H1 (cell line): ENCODE results near the gene HELQ. TPM values are rescaled to one million over a fixed set of nuclear protein-coding genes. Genes with fewer than 3 reads are reported as not detected.

Source experiments
- BACH1 ChIP-seq: IDR thresholded peaks from 2 replicates; pipeline ENCODE4 v1.6.1; 2012; ENCODE audit warnings: low read length, improper control_type of control experiment
- BCL11A ChIP-seq, 2 experiments: IDR thresholded peaks; one replicate each; pipeline ENCODE4 v1.6.1; 2011; ENCODE audit warnings: low read depth in 2 of 2, low read length in 2 of 2, mild to moderate bottlenecking in 2 of 2
- BRCA1 ChIP-seq: IDR thresholded peaks from 2 replicates; pipeline ENCODE4 v1.6.1; 2012; ENCODE audit warnings: low read depth, low read length, improper control_type of control experiment
- CEBPB ChIP-seq: IDR thresholded peaks from 2 replicates; pipeline ENCODE4 v1.6.1; 2012; ENCODE audit warnings: low read depth, low read length
- CTBP2 ChIP-seq: IDR thresholded peaks from 2 replicates; pipeline ENCODE4 v1.7.0; 2011; ENCODE audit warnings: borderline replicate concordance, mild to moderate bottlenecking, moderate library complexity, mixed read lengths, low read length; ENCODE audit not compliant: insufficient read depth, insufficient read length
- GABPA ChIP-seq: IDR thresholded peaks from 2 replicates; pipeline ENCODE4 v1.6.1; 2011; ENCODE audit warnings: mild to moderate bottlenecking, low read length, moderate library complexity, borderline replicate concordance; ENCODE audit not compliant: insufficient read depth
- HDAC6 ChIP-seq: IDR thresholded peaks from one replicate; pipeline ENCODE4 v1.7.1; 2012; ENCODE audit warnings: low read depth, mild to moderate bottlenecking, inconsistent platforms, low read length, moderate library complexity
- JUND ChIP-seq: IDR thresholded peaks from 2 replicates; pipeline ENCODE4 v1.6.1; 2011; ENCODE audit warnings: mild to moderate bottlenecking, improper control_type of control experiment, low read length
- KDM5A ChIP-seq: fragments of 200-600 bp; IDR thresholded peaks from 2 replicates; pipeline ENCODE4 v1.7.1; 2012; ENCODE audit warnings: mild to moderate bottlenecking, low read length, inconsistent platforms, mixed read lengths
- NANOG ChIP-seq: IDR thresholded peaks from 2 replicates; pipeline ENCODE4 v1.6.1; 2011; ENCODE audit warnings: low read length, low read depth, mild to moderate bottlenecking, inconsistent platforms; ENCODE audit not compliant: insufficient read depth, poor library complexity, severe bottlenecking
- NRF1 ChIP-seq: IDR thresholded peaks from 2 replicates; pipeline ENCODE4 v1.6.1; 2011; ENCODE audit warnings: mild to moderate bottlenecking, low read depth, low read length, improper control_type of control experiment
- POLR2AphosphoS5 ChIP-seq: IDR thresholded peaks from 2 replicates; pipeline ENCODE4 v1.6.1; 2011; ENCODE audit warnings: low read depth, low read length
- RFX5 ChIP-seq: IDR thresholded peaks from 2 replicates; pipeline ENCODE4 v1.6.1; 2011; ENCODE audit warnings: low read depth, low read length, improper control_type of control experiment, borderline replicate concordance
- SIRT6 ChIP-seq: IDR thresholded peaks from one replicate; pipeline ENCODE4 v1.7.1; 2012; ENCODE audit warnings: low read length, inconsistent platforms
- SP1 ChIP-seq: IDR thresholded peaks from 2 replicates; pipeline ENCODE4 v1.6.1; 2011; ENCODE audit warnings: low read depth, low read length
- SP2 ChIP-seq: IDR thresholded peaks from 2 replicates; pipeline ENCODE4 v1.6.1; 2012; ENCODE audit warnings: mild to moderate bottlenecking, low read length, inconsistent platforms
- SUZ12 ChIP-seq: fragments of 200-600 bp; sonication (generic); IDR thresholded peaks from 2 replicates; pipeline ENCODE4 v1.6.1; 2012; ENCODE audit warnings: mild to moderate bottlenecking, inconsistent platforms, low read length, moderate library complexity, mixed read lengths
- TAF1 ChIP-seq: IDR thresholded peaks from 2 replicates; pipeline ENCODE4 v1.6.1; 2011; ENCODE audit warnings: mild to moderate bottlenecking, low read depth, low read length
- TAF7 ChIP-seq: optimal IDR thresholded peaks from 2 replicates; pipeline ENCODE3; 2011; ENCODE audit warnings: low read depth, mild to moderate bottlenecking, inconsistent platforms, low read length, moderate library complexity, borderline replicate concordance
- TBP ChIP-seq: IDR thresholded peaks from 2 replicates; pipeline ENCODE4 v1.6.1; 2011; ENCODE audit warnings: low read depth, low read length, improper control_type of control experiment
- TEAD4 ChIP-seq: IDR thresholded peaks from 2 replicates; pipeline ENCODE4 v1.6.1; 2012; ENCODE audit warnings: low read depth, low read length, inconsistent platforms, mixed read lengths
- polyA plus RNA-seq, 7 experiments: library from polyadenylated mRNA; depleted of rRNA in 3 of 7; stranded (reverse) in 5 of 7; unstranded in 2 of 7; fragments of >200 nt in 5 of 7; fragments of 200-250 nt in 2 of 7; gene quantifications; 1 replicate in 5 of 7; 2 replicates in 1 of 7; 4 replicates in 1 of 7; pipeline versions ENCODE4 v1.2.1 to v1.2.3, GENCODE V29; 2011 to 2013; ENCODE audit warnings: missing spikeins in 2 of 7, mixed read lengths in 2 of 7
- total RNA-seq: library from RNA; stranded (reverse); fragmentation: NEBNext Ultra II Directional; extraction: Animal tissue kit (Norgen Biotek cat#: 25700); gene quantifications from 2 replicates; pipeline ENCODE4 v1.2.1, GENCODE V29; 2021
- TF ChIP-seq, protein P1 (sequence below): IDR thresholded peaks from 2 replicates; pipeline ENCODE4 v1.6.1; 2011; ENCODE audit warnings: low read length, improper control_type of control experiment
- TF ChIP-seq, protein P2 (sequence below): IDR thresholded peaks from 2 replicates; pipeline ENCODE4 v1.6.1; 2012; ENCODE audit warnings: inconsistent platforms

HELQ gene
- total and polyA plus RNA-seq, 2 of the 8 experiments (the other 6 are each of a cell fraction or from before 2014, with no cell fraction given): 4.7 to 9.0 TPM

DNA sequence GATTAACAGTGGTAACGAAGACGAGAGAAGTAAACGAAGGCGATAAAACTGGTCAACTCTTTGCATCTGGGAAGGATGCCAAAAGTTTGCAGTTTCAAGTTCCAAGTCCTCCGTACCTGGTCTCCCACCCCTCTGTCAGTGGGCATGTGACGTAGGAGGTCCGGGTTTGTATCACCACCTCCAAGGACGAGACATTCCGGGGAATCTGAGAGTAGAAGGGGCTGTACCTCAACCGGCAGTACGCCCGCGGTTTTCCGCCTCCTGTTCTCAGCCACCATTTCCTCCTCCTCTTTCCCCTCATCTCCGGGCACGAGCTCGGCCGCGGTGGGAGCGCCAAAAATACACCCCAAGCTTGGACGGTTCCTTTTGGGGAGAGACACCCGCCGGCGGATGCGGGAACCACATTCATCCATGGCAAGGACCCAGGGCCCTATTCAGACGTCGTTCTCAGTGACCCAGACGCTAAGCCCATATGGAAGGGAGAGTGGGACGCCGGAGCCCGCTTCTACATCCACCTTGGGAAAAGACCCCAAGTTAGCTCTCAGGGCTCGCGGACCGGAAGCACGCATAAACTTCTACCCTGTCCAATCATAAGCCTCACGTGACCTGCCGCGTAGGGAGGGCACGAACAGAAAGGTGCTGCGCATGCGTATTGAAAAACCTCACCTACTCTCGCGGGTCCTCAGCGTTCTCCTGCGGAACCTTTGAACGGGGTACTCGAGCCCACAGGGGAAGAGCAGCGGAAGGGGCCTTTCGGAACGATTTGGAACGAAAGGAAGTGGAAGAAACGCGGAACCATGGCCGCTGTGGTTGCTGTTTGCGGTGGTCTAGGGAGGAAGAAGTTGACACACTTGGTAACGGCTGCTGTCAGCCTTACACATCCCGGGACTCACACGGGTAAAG is at the start of gene HELQ, which contains the start of gene MRPS18C (continued):
- TF ChIP-seq BCL11A (IDR thresholded peaks at IDR 0.05; ENCODE audit: low read depth in 2 of 2, low read length in 2 of 2) (no peak), SIRT6 (no peak), POLR2AphosphoS5 (peak; percentile 96), KDM5A (peak; percentile 94; the same call in 1 of the 2 replicates), TEAD4 (0 out of 2 replicates have a peak, but pooled peaks have one; percentile 32), TAF1 (peak; percentile 96), JUND (no peak; the same call in 1 of the 2 replicates), HDAC6 (no peak), BACH1 (no peak), CEBPB (no peak), SP2 (no peak), BRCA1 (peak; percentile 89), SUZ12 (no peak), RFX5 (no peak), CTBP2 (no peak), NRF1 (peak; percentile 97), GABPA (peak; percentile 98), TBP (peak; percentile 95), TAF7 (peak; percentile 21), SP1 (peak; percentile 72), NANOG (peak; percentile 18)
- TF ChIP-seq, protein P1, sequence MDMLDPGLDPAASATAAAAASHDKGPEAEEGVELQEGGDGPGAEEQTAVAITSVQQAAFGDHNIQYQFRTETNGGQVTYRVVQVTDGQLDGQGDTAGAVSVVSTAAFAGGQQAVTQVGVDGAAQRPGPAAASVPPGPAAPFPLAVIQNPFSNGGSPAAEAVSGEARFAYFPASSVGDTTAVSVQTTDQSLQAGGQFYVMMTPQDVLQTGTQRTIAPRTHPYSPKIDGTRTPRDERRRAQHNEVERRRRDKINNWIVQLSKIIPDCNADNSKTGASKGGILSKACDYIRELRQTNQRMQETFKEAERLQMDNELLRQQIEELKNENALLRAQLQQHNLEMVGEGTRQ: peak; percentile 98
- TF ChIP-seq, protein P2, sequence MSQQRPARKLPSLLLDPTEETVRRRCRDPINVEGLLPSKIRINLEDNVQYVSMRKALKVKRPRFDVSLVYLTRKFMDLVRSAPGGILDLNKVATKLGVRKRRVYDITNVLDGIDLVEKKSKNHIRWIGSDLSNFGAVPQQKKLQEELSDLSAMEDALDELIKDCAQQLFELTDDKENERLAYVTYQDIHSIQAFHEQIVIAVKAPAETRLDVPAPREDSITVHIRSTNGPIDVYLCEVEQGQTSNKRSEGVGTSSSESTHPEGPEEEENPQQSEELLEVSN: no peak
